HG02642 (cell line): ENCODE results near the gene URAD.

ENCODE experiments used
- ATAC-seq: cut with Tn5 transposase; IDR thresholded peaks from one replicate; pipeline ENCODE4 v1.9.1; 2021; ENCODE audit warnings: mild to moderate bottlenecking; ENCODE audit not compliant: unreplicated experiment, poor library complexity

The URAD gene

DNA sequence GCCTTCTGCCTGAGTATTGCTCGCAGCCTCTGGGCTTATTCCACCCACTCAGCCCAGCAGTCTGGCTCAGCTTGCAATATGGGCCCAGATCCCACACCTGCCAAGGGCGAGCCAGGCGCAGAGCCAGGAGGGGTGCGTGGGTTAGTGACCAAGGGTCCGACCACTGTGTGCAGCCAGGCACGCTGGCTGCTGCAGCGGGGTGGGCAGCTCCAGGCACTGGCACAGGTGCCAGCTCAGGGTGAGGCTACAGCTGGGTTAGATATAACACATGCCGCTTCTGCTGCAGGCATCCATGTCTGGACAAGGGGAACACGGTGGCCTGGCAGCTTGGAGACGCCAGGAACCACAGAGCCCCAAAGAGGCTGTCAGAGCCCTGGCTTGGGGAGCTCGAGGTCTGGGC lies 12.6 kb upstream of the URAD start:
- ATAC-seq = no peak

DNA sequence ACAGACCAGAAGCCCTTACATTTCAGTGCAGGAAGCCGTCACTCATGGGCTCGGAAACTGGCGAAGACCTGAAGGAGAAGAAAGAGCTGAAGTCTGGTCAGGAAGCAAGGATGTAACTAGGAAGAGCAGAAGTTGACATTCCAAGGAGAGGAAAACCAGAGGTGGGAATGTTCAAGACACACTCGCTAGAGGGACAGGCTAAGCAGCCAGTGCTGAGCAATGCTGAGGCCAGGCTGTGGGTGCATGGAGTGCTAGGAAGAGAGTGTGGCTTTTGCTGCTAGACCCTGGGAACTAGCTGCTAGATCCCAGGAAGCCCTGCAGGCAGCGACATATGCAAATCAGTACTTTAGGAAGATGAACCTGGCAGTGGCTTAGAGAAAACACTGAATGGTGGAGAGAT lies 12.1 kb upstream of the URAD start:
- no peak for ATAC-seq

DNA sequence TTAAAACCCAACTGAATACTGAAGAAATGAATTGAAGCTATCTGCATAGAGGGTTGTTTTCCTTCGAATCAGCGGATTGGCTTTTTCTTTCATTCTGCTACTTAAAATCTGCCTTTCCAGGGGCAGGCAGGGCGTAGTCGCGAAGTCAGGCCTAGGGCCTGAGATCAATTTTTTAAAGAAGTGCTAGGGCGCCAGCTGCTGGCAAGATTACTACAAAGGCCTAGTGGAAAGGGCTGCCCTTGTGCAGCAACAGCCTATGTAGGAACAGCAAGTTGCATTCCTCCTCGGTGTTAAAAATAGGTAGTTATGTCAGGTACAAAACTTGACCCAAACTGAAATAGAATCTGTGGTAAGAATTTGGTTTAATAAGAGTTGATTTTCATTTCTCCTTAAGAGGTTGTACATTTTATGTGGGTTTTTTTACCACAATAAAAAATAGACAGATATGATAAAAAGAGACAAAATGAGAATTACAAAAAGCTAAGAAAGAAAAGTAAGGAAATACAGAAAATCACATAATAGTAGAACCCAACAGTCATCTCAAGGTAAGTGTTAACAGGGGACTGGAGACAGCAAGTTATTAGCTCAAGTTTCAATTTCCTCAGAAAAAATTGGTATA lies 9.5 kb upstream of the URAD start:
- no peak for ATAC-seq

DNA sequence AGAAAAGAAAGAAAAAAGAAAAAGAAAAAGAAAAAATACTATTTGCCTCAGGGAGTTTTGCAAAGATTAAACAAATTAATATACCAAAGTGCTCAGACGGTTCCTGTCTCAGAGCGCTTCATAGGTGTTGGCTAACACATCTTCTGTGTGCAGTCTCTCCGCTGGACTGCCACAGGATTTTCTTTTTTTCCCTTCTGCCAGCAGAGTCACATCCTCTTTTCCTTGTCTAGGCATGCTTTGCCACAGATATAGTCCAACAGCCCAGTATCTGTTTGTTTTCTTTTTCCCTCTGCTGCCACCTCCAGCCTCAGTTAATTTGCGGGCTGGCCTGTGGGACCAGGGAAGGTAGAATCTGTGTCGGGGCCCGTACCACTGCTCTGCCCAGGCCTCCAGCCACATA lies 3.4 kb upstream of the URAD start:
- ATAC-seq = no peak

DNA sequence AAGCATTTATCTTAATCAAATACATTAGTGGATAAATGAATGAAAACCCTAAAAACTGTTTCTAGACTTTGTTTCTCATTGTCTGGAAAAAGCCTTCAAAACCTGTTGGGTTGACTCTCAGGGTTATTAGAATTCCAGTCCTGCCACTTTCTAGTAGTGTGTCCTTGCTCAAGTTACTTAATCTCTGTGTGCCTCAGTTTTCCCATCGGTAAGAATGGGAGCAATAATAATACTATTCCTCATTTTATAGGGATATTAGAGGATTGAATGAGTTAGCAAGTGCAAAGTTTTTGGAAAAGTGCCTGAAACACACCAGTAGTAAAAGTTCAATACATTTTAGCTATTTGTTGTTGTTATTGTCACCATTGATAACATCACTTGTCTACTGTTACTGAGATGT lies 2.9 kb downstream of the URAD start:
- no peak for ATAC-seq

DNA sequence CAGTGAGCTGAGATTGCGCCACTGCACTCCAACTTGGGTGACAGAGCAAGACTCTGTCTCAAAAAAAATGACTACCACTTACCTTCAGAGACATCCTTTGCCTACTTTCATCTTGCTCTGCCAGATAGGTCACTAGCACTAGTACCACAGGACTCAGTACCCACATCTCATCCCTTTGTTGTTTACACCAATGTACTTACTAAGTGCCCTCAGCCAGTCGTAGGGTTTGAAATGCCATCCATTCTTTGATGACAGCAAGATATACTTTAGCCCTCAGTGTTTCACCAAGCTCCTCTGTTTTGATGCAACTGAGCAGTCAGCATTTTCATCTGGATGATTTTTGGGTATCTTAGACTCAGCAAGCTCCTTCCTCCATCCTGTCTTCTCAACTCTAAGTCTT lies 6.1 kb downstream of the URAD start:
- no peak for ATAC-seq

DNA sequence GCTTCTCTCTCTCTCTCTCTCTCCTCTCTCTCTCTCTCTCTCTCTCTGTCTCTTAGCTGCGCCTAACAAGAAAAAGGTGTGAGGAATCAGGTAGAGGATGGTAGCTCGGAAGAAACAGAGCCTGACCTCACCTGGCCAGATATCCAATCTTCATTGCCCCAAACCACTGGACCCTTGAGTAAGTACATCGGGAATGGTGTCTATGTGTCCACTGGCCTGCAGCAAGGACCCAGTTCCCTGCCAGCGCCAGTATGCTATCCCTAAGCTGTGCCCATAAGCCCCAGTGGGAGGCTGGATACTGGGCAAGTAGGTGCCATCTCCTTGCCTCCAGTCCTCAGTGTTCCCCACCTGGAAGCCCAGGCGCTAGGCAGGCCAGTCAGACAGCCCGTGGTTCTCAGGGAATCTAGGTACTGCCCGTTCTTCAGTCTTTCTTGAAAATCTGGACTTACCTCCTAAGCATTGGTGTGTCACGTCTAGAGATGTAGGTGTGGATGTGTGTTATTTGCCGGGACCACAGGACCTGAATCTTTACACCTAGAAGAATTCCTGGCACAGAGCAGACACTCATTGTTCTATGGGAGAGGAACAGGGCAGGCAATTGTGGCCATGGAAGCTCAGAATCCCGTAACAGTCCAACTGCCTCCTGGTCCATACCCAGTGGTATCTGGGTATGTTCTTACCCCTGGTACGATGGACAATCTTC lies 7.3 kb downstream of the URAD start:
- no peak for ATAC-seq

DNA sequence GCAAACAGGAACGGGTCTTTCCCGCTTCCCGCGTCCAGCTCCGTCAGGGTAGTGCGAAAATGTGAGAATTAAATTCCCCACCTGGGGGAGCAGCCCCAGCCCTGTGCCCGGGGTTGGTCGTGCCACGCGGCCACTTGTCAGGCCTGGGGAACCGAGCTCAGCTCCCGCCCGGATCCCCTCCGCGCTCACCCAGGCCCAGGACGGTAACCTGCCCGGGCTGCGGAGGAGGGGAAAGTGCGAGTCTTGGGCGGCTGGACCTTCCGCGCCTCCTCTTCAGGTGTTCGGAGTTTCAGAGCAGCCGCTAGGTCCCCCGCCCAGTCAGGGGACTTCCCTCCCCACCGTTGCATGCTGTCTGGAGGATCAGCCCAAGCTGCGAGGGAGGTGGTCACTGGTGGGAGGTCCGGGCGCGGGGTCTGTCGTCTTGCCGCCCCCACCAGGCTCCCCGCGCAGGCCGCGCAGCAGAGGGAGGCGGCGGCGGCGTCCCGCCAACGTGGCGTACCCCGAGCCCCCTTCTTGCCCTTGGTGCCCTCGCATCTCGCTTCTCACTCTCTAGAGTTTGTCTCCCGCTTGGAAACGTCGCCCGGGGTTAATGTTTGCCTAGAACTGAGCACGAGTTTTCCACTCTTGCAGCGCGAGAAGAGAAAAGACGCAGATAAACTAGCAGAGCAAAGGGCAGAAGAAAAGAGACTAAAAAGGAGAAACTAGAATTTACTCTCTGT lies 8.1 kb downstream of the URAD start:
- no peak for ATAC-seq

DNA sequence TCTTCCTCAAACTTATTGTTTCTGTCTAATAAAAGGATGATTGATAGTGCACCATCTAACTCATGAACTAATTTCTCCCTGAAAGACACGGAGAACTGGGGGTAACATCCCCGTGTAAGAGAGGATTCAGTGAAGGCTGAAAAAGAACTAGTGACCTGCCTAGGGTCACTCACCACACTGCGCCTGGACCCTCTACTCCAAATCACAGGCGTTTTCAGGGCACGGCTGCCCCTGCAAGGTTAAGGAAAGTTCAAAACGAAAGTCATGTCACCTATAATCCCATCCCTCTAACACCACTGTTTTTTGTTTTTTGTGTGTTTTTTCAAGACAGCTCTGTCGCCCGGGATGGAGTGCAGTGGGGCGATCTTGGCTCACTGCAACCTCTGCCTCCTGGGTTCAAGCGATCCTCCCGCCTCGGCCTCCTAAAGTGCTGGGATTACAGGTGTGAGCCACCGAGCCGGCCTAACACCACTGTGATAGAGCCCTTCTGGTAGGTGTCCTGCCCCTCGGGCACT lies 8.7 kb downstream of the URAD start:
- ATAC-seq = no peak

DNA sequence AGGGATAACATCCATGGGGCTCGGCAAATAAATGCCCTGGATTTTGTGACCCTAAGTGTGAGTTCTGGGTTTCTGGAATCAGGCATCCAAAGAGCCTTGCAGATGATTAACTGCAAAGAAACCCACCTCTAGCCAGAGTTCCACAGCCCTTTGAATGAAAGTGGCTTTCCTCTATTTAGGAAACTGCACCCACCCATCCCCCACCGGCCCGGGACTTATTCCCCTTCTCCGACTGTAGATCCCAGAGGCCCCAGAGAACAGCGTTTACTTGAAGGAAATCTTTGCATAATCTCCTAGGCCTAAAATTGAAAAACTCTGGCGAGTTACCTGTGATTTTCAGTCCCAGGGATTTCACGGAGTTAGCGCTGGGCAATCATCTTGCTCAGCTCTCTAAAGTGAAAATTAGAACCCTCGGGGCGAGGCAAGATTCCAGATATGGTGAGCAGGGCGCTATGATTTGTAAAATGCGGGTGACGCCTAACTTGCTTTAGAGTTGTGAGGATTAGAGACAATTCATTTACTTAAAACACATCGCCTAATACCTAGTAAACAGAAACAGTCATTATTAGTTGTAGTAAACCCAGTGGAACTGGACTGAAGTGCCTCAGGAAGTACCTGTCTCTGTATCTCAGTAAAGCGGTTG lies 9.4 kb downstream of the URAD start:
- ATAC-seq = no peak

DNA sequence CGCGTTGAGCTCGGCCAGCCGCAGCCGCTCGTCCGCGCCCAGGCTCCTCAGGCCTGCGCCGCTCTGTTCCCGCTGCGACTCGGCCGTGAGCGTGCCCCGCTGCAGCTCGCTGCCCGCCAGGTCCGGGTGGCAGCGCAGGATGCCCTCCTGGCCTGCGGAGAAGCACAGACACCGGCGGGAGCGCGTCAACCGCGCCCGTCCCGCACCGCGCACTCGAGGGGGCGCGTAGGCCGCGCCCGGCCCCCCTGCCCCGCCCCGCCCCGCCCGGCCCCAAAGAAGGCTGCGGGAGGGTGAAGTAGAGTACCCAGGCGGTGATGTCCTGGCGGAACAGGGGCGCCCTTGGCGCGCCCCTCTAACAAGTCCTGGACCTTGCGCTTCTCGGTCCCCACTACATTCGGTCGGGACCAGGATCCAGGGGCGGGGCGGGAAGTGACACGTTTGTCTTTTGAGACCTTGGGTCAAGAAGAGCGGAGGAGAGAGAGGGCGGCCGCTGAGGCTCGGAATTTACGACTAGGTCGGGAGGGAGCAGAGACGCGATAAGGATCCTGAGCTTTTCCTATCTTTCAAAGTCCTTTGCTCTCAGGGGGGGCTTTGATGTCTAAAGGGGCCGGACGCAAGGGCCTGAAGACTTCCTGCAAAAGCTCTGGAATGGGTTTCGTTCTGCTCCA lies 10.1 kb downstream of the URAD start:
- ATAC-seq = no peak

DNA sequence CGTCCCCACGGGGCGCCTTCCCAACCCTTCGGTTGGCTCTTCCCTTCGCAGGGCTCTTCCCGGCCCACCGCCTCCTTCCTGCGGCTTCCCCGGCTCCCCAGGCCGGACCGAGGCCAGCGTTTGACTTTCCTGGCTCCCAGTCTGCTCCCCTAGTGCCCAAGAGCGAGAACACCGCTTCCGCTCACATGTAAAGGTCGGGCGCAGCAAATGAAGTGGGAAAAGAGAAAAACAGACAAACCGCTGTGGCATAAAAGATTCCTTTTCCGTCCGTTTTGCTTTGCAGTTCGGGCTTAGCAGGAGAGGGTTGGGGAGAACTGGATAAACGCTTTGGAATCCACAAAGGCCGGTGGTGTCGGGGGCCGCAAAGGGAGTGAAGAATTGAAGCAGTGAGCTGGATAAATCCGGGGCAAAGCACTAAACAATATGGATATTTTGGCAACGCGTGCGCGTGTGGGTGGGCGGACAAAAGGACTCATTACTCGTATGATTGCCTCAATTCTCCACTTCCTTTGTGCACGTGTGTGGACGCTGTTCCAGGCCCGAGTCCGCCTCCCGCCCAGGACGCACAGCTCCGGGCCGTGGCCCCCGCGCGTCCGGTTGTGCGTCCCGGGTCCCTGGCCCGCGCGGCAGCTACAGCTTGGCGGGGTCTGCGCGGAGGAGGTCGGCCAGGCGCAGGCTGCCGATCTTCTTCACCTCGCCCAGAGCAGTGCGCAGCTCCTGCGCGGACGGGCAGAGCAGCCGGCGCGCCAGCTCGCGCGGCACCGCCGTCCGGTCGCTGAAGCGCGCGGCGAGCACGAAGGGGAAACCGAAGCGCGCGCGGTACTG lies 10.8 kb downstream of the URAD start:
- ATAC-seq = no peak

DNA sequence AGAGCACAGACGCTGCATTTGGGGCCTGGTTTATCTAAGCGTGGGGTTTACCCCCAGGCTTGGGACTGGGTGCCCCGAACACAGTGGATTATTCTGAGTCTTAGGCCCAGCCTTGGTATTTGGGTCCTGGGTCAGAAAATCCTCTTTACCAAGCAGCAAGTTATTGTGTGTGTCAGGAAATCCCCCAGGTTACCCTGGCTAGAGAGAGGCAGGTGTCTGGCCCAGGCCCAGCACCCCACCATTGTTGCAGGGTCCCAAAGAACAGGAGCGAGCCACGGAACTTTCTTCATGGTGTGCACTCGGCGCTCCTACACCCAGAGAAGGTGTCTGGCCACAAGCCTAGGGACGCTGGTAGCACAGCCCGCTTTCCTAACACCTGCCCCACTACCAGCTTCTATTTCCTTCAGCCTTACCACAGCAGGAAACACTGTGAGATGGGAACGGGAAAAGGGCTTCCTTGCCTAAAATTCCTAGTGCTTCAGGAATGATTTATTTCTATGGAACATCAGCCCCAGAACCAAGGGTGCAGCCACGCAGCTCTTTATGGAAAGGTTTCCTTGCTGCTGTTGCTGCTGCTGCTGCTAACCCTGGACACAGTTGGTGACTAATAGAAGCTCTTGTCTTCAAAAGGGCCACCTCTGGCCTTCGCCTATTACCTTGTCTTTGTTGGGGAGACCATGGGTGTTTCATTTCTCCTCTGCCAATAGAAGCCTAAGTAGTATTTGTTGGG lies 12.0 kb downstream of the URAD start:
- no peak for ATAC-seq

DNA sequence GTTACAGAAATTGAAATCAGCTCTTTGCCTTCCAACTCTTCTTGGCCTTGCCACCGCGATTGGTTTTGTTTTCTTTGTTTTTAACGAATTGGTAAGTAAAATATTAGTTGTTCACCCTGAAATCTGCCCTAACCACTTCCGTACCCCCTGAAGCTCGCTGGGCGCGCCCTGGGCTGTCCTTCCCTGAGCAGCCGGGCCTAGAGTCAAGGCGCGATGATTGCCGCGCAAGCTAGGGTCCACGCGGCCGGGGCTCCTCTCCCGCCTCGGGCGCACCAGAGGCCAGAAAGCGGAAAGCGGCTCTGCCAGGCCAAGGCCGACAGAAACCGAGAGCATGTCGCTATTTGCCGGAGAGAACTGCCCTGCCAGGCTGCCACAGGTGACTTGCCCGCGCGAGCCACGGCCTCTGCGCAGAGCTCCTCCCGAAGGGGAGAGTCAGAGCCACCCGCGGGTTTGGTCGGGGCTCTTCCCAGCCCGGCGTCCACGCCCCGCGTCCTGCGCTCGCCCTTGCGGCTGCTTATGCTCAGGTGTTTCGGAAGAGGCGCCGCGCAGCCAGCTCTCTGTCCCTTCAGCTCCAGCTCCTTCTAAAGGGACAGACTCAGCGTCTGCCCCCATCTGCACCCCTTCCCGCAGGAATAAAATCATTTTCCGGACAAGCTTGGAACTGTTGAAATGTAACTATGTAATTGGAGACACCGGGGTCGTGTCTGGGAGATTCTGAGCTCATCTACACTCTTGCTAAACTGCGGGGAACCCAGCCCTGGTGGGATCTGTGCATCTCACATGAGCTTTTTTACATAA lies 12.7 kb downstream of the URAD start:
- no peak for ATAC-seq

DNA sequence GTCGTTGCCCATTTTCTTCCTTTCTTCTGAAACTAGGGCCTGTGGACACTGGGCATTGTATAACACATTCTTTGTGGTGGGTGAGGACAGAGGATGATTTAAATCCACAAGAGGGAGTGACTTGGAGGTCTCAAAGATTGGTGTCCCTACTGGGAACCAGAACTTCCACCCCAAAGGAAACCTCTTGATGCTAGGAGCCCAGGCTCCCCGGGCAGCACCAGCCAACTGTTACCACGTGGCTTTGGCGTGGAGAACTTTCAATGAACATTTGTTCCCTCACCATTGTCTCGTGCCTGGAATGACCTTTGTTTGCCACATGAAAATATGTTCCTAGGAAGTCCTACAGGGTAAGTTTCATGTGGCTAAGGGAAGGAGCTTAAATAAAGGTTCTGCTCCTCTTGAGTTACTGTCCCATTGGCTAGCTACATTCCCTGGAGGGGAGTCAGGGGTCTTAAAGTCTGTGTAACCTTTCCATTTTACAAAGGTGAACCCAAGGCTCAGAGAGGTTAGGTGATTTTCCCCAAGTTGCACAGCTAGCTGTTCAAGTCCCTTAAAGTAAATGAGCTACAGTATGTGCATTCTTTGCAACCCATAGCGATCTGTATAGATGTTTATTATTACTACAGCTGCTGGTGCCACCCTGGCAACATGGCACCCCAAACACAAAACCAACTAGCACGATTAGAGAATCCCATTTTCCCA lies 14.4 kb downstream of the URAD start:
- no peak for ATAC-seq

DNA sequence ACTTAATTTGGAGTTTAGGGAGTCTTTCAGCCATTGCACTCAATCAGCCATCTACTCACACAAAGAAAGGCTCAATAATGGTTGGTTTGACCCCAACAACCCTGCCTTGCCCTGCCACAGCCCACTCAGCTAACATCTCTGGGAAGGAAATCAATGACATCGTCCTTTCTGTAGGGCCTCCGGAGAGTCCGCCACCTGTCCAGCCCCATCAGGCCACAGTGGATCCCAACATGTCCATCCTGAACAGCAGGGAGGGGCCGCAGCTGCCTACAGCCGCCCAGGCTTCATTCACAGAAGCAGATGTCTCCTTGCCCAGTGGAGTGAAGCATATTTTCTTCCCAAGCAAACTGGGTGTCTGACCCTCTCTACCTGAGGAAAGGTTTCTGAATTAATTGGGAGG lies 15.2 kb downstream of the URAD start:
- no peak for ATAC-seq

DNA sequence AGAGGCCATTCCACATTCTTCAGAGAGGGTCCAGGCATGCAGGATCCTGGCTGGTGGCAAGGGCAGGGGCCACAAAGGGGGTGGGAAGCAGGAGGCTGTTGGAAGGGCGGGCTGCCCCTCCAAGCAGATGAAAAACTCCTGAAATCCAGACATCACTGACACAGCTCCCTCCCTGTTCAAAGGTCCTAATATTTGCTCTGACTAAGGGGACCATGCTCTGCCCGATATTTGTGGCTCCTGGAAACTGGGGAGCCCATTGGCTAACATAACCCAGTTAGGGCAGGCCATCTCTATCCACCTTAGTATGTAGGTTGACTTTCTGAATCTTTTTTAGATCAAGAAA lies 16.0 kb downstream of the URAD start:
- ATAC-seq = no peak
